CD8-positive, alpha-beta memory T cell (primary cell): ENCODE measurements around the gene CLDN8. TPM values are rescaled to one million over a fixed set of nuclear protein-coding genes. Genes with fewer than 3 reads are reported as not detected.

Experiments
- CTCF ChIA-PET: fragments of 350-600 bp; sonication (Branson Sonifier 250); formaldehyde crosslinking; loops from one replicate; lab custom pipeline; 2021; ENCODE audit warnings: antibody characterized with exemption; lab: Charles Lee
- POLR2A ChIA-PET: fragments of 350-600 bp; sonication (Branson Sonifier 250); formaldehyde crosslinking; loops from one replicate; lab custom pipeline; 2021; ENCODE audit warnings: antibody characterized with exemption; lab: Charles Lee
- DNase-seq, 5 donors: peaks; one replicate each; pipeline versions ENCODE4 v3.0.0 to v3.0.0-alpha.2; 2020 to 2022; ENCODE audit warnings: mixed read lengths in 1 of 5
- H3K27ac ChIP-seq: one replicate; pipeline ENCODE4 v1.7.0; 2013; ENCODE audit warnings: low read depth, mild to moderate bottlenecking, low read length, moderate library complexity
- H3K27me3 ChIP-seq: 2 replicates; pipeline ENCODE4 v1.7.0; 2013; ENCODE audit warnings: low read length, mild to moderate bottlenecking; ENCODE audit not compliant: insufficient read depth, poor library complexity, severe bottlenecking
- H3K36me3 ChIP-seq: 2 replicates; pipeline ENCODE4 v1.7.0; 2013; ENCODE audit warnings: mild to moderate bottlenecking, low read length, moderate library complexity; ENCODE audit not compliant: insufficient read depth
- H3K4me1 ChIP-seq: 2 replicates; pipeline ENCODE4 v1.7.0; 2013; ENCODE audit warnings: mild to moderate bottlenecking, low read length, moderate library complexity; ENCODE audit not compliant: insufficient read depth
- H3K4me3 ChIP-seq: 2 replicates; pipeline ENCODE4 v1.7.0; 2013; ENCODE audit warnings: mild to moderate bottlenecking, low read length
- H3K9me3 ChIP-seq: 2 replicates; pipeline ENCODE4 v1.7.0; 2013; ENCODE audit warnings: mild to moderate bottlenecking, low read length
- H3K27ac Mint-ChIP-seq, 8 donors: one replicate each; pipeline ENCODE4 v1.8.0; 2020 to 2021; ENCODE audit warnings: mixed read lengths in 8 of 8, mild to moderate bottlenecking in 6 of 8, inconsistent platforms in 3 of 8, moderate library complexity in 3 of 8
- H3K27me3 Mint-ChIP-seq, 2 donors: one replicate each; pipeline ENCODE4 v1.8.0; 2020 to 2021; ENCODE audit warnings: mixed read lengths in 2 of 2, mild to moderate bottlenecking in 1 of 2, moderate library complexity in 1 of 2
- H3K36me3 Mint-ChIP-seq, 3 donors: one replicate each; pipeline ENCODE4 v1.8.0; 2020 to 2021; ENCODE audit warnings: mixed read lengths in 3 of 3, inconsistent platforms in 1 of 3, mild to moderate bottlenecking in 1 of 3
- H3K4me1 Mint-ChIP-seq, 3 donors: one replicate each; pipeline ENCODE4 v1.8.0; 2020 to 2021; ENCODE audit warnings: mixed read lengths in 3 of 3, inconsistent platforms in 1 of 3, mild to moderate bottlenecking in 1 of 3
- H3K4me3 Mint-ChIP-seq, 7 donors: one replicate each; pipeline ENCODE4 v1.8.0; 2020 to 2021; ENCODE audit warnings: mixed read lengths in 7 of 7, mild to moderate bottlenecking in 6 of 7, moderate library complexity in 4 of 7, inconsistent platforms in 2 of 7
- H3K9me3 Mint-ChIP-seq, 5 donors: one replicate each; pipeline ENCODE4 v1.8.0; 2020 to 2022; ENCODE audit warnings: mixed read lengths in 5 of 5, mild to moderate bottlenecking in 3 of 5, moderate library complexity in 2 of 5, inconsistent platforms in 1 of 5
- polyA plus RNA-seq: library from polyadenylated mRNA; unstranded; fragments of 300-500 nt; fragmentation: Illumina TruSeq; gene quantifications from one replicate; pipeline ENCODE4 v1.2.3, GENCODE V29; 2021
- total RNA-seq, 2 experiments: library from RNA; stranded (reverse); gene quantifications; one replicate each; pipeline ENCODE4 v1.2.3, GENCODE V29; 2021

The CLDN8 gene
- total and polyA plus RNA-seq, 3 experiments from 2014 or later = not detected

DNA sequence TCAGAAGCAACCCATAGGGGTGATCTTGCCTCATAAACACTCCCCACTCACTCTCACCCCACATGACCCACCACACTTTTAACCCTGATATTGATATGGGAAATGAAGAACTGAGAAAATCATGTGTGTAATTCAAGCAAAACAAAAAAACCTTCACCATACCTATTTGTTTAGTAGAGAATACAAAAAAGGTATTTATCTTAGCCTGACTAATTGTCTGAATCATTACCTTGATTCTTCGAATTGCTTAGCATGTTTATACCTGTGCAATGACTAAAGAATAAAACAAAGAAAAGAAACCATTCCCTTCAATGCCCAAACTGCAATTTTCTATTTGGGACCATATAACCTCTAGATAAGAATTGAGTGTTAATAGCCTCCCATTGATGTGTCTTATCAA is 51.1 kb downstream of the CLDN8 start:
- H3K27me3 ChIP-seq = no peaks in the 10 kb centered on the region
- CTCF ChIA-PET = no interaction called here
- H3K36me3 Mint-ChIP-seq = no peaks in the 10 kb centered on the region
- H3K27ac ChIP-seq = no peak overlapping the region
- H3K4me1 ChIP-seq = no peaks in the 10 kb centered on the region
- no peaks in the 10 kb centered on the region for H3K27me3 Mint-ChIP-seq
- H3K36me3 ChIP-seq = no peaks in the 10 kb centered on the region
- peaks cover 0 to 7% (median 3%) of the 10 kb centered on the region in 5 donors for H3K9me3 Mint-ChIP-seq
- POLR2A ChIA-PET = no interaction called here
- no peaks in the 10 kb centered on the region for H3K9me3 ChIP-seq
- DNase-seq = no peak
- H3K27ac Mint-ChIP-seq = no peak overlapping the region
- H3K4me3 ChIP-seq = no peak overlapping the region
- no peaks in the 10 kb centered on the region for H3K4me1 Mint-ChIP-seq
- H3K4me3 Mint-ChIP-seq = no peak overlapping the region

Other genes with a start within 250 kb of the CLDN8 start
- not detected for gene CLDN17, start 49.3 kb downstream of the CLDN8 start, total RNA-seq
- gene CLDN17, start 49.3 kb downstream of the CLDN8 start, polyA plus RNA-seq = not detected
- gene KRTAP24-1, start 66.9 kb upstream of the CLDN8 start, total RNA-seq = not detected
- not detected for gene KRTAP24-1, start 66.9 kb upstream of the CLDN8 start, polyA plus RNA-seq
- gene KRTAP25-1, start 73.4 kb upstream of the CLDN8 start, total RNA-seq = not detected
- not detected for gene KRTAP25-1, start 73.4 kb upstream of the CLDN8 start, polyA plus RNA-seq
- gene KRTAP26-1, start 104.2 kb upstream of the CLDN8 start, total RNA-seq = not detected
- not detected for gene KRTAP26-1, start 104.2 kb upstream of the CLDN8 start, polyA plus RNA-seq
- not detected for gene KRTAP27-1, start 121.6 kb upstream of the CLDN8 start, total RNA-seq
- gene KRTAP27-1, start 121.6 kb upstream of the CLDN8 start, polyA plus RNA-seq = not detected
- not detected for gene KRTAP23-1, start 132.5 kb upstream of the CLDN8 start, total RNA-seq
- gene KRTAP23-1, start 132.5 kb upstream of the CLDN8 start, polyA plus RNA-seq = not detected
- gene KRTAP13-2, start 156.2 kb upstream of the CLDN8 start, total RNA-seq = not detected
- not detected for gene KRTAP13-2, start 156.2 kb upstream of the CLDN8 start, polyA plus RNA-seq
- not detected for gene KRTAP13-1, start 179.9 kb upstream of the CLDN8 start, total RNA-seq
- not detected for gene KRTAP13-1, start 179.9 kb upstream of the CLDN8 start, polyA plus RNA-seq
- gene KRTAP13-3, start 209.8 kb upstream of the CLDN8 start, total RNA-seq = not detected
- not detected for gene KRTAP13-3, start 209.8 kb upstream of the CLDN8 start, polyA plus RNA-seq
- gene KRTAP13-4, start 214.1 kb upstream of the CLDN8 start, total RNA-seq = not detected
- gene KRTAP13-4, start 214.1 kb upstream of the CLDN8 start, polyA plus RNA-seq = not detected
- gene KRTAP15-1, start 224.2 kb upstream of the CLDN8 start, total RNA-seq = not detected
- gene KRTAP15-1, start 224.2 kb upstream of the CLDN8 start, polyA plus RNA-seq = not detected